HEK293 (cell line): ENCODE measurements around the gene FBXO5.

Experiments used
- CTCF ChIP-seq: fragments of 450-650 bp; formaldehyde crosslinking; IDR thresholded peaks from 2 replicates; pipeline ENCODE4 v1.5.1; 2016; ENCODE audit warnings: missing biosample characterization, missing genetic modification characterization
- SETDB1 ChIP-seq: IDR thresholded peaks from one replicate; pipeline ENCODE4 v1.6.1; 2017; ENCODE audit warnings: mild to moderate bottlenecking, low read length, moderate library complexity, mixed read lengths; ENCODE audit not compliant: insufficient read length

DNA sequence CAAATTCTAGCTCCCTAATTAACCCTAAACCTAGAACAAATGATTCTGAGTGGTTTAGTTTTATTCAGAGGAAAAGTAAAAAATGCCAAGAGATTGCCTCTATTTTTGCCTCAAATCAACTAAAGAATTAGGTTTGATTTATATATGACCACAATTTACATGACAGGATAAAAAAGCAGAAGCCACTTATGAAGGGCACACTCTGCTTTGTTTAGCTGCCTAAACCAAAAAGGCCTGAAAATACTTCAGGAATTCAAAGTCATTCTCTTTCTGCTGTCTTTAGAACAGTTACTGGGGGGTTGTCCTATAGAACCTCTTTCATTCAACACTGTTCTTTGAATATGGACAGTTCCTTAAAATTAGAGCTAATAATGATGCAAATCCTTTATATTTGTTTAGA, 5.3 kb downstream of the FBXO5 start:
- TF ChIP-seq SETDB1 (no peak), CTCF (tag by site-specific recombination) (no peak)
